ENCODE data around the gene SOX6. TPM values are rescaled to one million over a fixed set of nuclear protein-coding genes. Genes with fewer than 3 reads are reported as not detected.

SOX6 gene
- total and polyA plus RNA-seq, 2 donors (not counting 3 experiments of a cell fraction or from before 2014, with no cell fraction given): 0.14 to 3.7 TPM

DNA sequence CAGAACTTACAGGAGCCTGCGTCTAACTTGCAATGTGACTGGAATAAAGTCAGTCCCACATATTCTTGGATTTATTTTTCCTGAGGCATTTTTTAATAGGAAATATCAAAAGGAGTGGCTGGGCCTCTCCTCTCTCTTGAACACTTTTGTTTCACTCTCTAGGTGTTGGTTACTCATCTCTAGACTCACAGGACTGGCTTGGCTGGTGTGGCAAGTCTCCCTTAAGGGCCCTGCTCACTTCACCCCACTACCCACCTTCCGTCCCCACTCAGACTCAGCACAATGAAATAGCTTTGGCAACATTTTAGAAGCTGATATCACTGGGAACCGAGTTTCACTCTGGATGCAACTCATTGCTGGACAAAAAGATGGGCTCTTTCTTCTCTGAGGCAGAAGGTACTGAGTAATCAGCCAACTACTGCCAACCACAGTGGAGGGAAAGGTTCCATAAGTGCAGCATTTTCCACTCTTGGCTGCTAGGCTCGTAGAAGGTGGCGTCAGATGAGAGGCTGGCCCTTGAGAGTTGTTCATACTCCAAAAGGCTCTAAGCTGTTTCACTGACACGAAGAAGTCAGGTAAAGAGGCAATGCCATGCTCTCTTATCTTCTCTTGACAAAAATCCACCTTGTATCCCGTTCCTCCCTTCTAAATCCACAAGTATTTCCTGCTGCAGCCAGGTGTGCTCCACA lies 390.6 kb downstream of the SOX6 start:
- POLR2A ChIA-PET: no interaction called here
- TF ChIP-seq GATA2 (IDR thresholded peaks at IDR 0.05; ENCODE audit: insufficient read depth, insufficient read length, low read depth, low read length) (no peak), MYC (IDR thresholded peaks at IDR 0.05; ENCODE audit: low read depth, low read length) (no peak), CTCF (IDR thresholded peaks at IDR 0.05; ENCODE audit: extremely low read depth in 1 of 2, insufficient read depth in 1 of 2, low read depth in 1 of 2, low read length in 2 of 2) (no peak), JUN (IDR thresholded peaks at IDR 0.05; ENCODE audit: borderline replicate concordance, insufficient read depth, insufficient read length, low read depth) (no peak), POLR2AphosphoS5 (IDR thresholded peaks at IDR 0.05; ENCODE audit: insufficient read depth, low read depth, low read length) (no peak), EZH2 (IDR thresholded peaks at IDR 0.05; ENCODE audit: borderline replicate concordance, low read depth, low read length, severe bottlenecking) (no peak), FOS (IDR thresholded peaks at IDR 0.05; ENCODE audit: borderline replicate concordance, insufficient read depth, low read length) (no peak)
- Histone ChIP-seq H2AFZ (ENCODE audit: low read depth, low read length) (no peak overlapping the region), H3K27ac (ENCODE audit: insufficient read depth, low read depth, low read length) (no peak overlapping the region), H3K9me1 (replicated peaks; ENCODE audit: control insufficient read depth, extremely low read depth, insufficient read depth, low read length) (no peaks in the 10 kb centered on the region), H3K4me1 (ENCODE audit: control insufficient read depth, extremely low read depth, insufficient read depth, low read length) (peaks cover 24% of the 10 kb centered on the region), H3K9ac (replicated peaks; ENCODE audit: extremely low read depth, insufficient read depth, low read length) (no peak overlapping the region), H4K20me1 (replicated peaks; ENCODE audit: control insufficient read depth, extremely low read depth, insufficient read depth, low read length) (no peaks in the 10 kb centered on the region), H3K79me2 (ENCODE audit: control insufficient read depth, insufficient read depth, low read length) (no peaks in the 10 kb centered on the region), H3K27me3 (ENCODE audit: control insufficient read depth in 2 of 2, insufficient read depth in 2 of 2, low read length in 2 of 2) (no peaks in the 10 kb centered on the region), H3K36me3 (ENCODE audit: control insufficient read depth in 2 of 2, extremely low read depth in 1 of 2, insufficient read depth in 2 of 2, low read length in 2 of 2) (no peaks in the 10 kb centered on the region), H3K9me3 (replicated peaks; ENCODE audit: control insufficient read depth, insufficient read depth, low read length) (no peaks in the 10 kb centered on the region), H3K4me2 (ENCODE audit: insufficient read depth, low read length) (no peak overlapping the region), H3K4me3 (replicated peaks in 1 of 3; ENCODE audit: insufficient read depth in 1 of 3, low read depth in 1 of 3, low read length in 3 of 3) (no peak overlapping the region)
- intact Hi-C loops (cut with micrococcal nuclease) (no loop called here), dilution Hi-C loops (cut with MboI; ENCODE audit: extremely low pct_ligation_motif_present, low sequenced_read_pairs) (no loop called here)
- no TSS peak for BruUV-seq (replicated peaks)
- DNase-seq (ENCODE audit: low read depth, low spot score) (no peak), FAIRE-seq (no peak)
- CTCF ChIA-PET: no interaction called here
